GM13977 (cell line): ENCODE data around the gene ZNF580.

Experiments used
- DNase-seq: peaks from one replicate; pipeline ENCODE4 v3.0.0; 2012; ENCODE audit warnings: low spot score
- CTCF ChIP-seq: IDR thresholded peaks from 2 replicates; pipeline ENCODE4 v1.5.1; 2012; ENCODE audit warnings: mild to moderate bottlenecking, control low read depth; ENCODE audit not compliant: insufficient read depth; ENCODE audit errors: extremely low read depth, missing control alignments
- in situ Hi-C: fragments of 300-500 bp; cut with MboI; formaldehyde crosslinking; loops from one replicate; pipeline ENCODE4 v1.12.0; 2022; ENCODE audit warnings: low sequenced_read_pairs, low pct_unique_long_range_greater_than_20kb, mixed read lengths, inconsistent platforms; ENCODE audit not compliant: unreplicated experiment

Gene ZNF580

GRCh38 chr19:55644842-55645511 lies 4.2 kb downstream of the ZNF580 start:
- in situ Hi-C loops = no loop called here
- no peak for TF ChIP-seq CTCF
- no peak for DNase-seq

- in situ Hi-C loops = no loop called here
- no peak for TF ChIP-seq CTCF
- no peak for DNase-seq
Measured at GRCh38 chr19:55645512-55645881, 4.7 kb downstream of the ZNF580 start.

GRCh38 chr19:55646889-55647731 lies 6.3 kb downstream of the ZNF580 start:
- in situ Hi-C loops = no loop called here
- TF ChIP-seq CTCF = no peak
- DNase-seq = peak; percentile 57

- no peak for TF ChIP-seq CTCF
- in situ Hi-C loops = no loop called here
- peak; percentile 71 for DNase-seq
Measured at GRCh38 chr19:55647732-55648584, 7.2 kb downstream of the ZNF580 start, which contains the start of gene CCDC106. Gene CCDC106 (plus strand): TSS chr19:55648212. CDS start chr19:55649047, 835 bp downstream.

- DNase-seq = no peak
- no peak for TF ChIP-seq CTCF
- in situ Hi-C loops = no loop called here
Measured at GRCh38 chr19:55648585-55649267, 7.9 kb downstream of the ZNF580 start.
